Activated B cell treated with CpG ODN at 0.5 μM for 24 hours (primary cell): ENCODE data around the gene COL3A1. TPM values are rescaled to one million over a fixed set of nuclear protein-coding genes. Genes with fewer than 3 reads are reported as not detected.

Experiments
- ATAC-seq: fragments of 200-7000 bp; cut with Tn5 transposase; one replicate; pipeline ENCODE4 v1.10.0; 2021; ENCODE audit warnings: low read depth, mild to moderate bottlenecking, moderate library complexity
- CTCF ChIA-PET: fragments of 350-600 bp; sonication (Branson Sonifier 250); formaldehyde crosslinking; loops from one replicate; lab custom pipeline; 2021; ENCODE audit warnings: antibody characterized with exemption; lab: Charles Lee
- POLR2A ChIA-PET: fragments of 350-600 bp; sonication (Branson Sonifier 250); formaldehyde crosslinking; loops from one replicate; lab custom pipeline; 2021; ENCODE audit warnings: antibody characterized with exemption; lab: Charles Lee
- DNase-seq: peaks from one replicate; pipeline ENCODE4 v3.0.0; 2022
- H3K27ac Mint-ChIP-seq: one replicate; pipeline ENCODE4 v1.8.0; 2020; ENCODE audit warnings: mixed read lengths
- H3K27me3 Mint-ChIP-seq: one replicate; pipeline ENCODE4 v1.8.0; 2021; ENCODE audit warnings: mixed read lengths
- H3K36me3 Mint-ChIP-seq: one replicate; pipeline ENCODE4 v1.8.0; 2021; ENCODE audit warnings: low read depth, mixed read lengths
- H3K4me1 Mint-ChIP-seq: one replicate; pipeline ENCODE4 v1.8.0; 2021; ENCODE audit warnings: mixed read lengths
- H3K4me3 Mint-ChIP-seq: one replicate; pipeline ENCODE4 v1.8.0; 2020; ENCODE audit warnings: mild to moderate bottlenecking, mixed read lengths
- H3K9me3 Mint-ChIP-seq: one replicate; pipeline ENCODE4 v1.8.0; 2020; ENCODE audit warnings: mixed read lengths
- intact Hi-C: fragments of 100-400 bp; cut with micrococcal nuclease; formaldehyde crosslinking; loops from one replicate; pipeline ENCODE4 v1.15.1; 2024
- total RNA-seq: library from RNA; stranded (reverse); gene quantifications from 2 replicates; pipeline ENCODE4 v1.2.3, GENCODE V29; 2022
- TF ChIP-seq, protein P1 (sequence below): fragments of 200-600 bp; IDR thresholded peaks from one replicate; pipeline ENCODE4 v1.8.0; 2022; ENCODE audit warnings: antibody characterized with exemption, mild to moderate bottlenecking

Gene COL3A1
- total RNA-seq: not detected in 2 replicates

DNA sequence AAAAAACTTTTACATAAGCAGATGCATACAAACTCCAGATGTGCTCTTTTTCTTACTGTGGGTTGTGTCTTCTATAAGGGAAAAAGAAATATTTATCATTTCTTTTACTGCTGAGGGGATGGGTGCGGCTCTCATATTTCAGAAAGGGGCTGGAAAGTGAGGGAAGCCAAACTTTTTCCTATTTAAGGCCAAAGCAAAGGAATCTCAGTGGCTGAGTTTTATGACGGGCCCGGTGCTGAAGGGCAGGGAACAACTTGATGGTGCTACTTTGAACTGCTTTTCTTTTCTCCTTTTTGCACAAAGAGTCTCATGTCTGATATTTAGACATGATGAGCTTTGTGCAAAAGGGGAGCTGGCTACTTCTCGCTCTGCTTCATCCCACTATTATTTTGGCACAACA, at the start of gene COL3A1:
COL3A1 (plus strand) TSS at position 210 of the 400 bp plus-strand sequence; CDS start at position 327, 117 bp downstream.
- ChIA-PET POLR2A (no interaction called here), CTCF (no interaction called here)
- H3K27me3 Mint-ChIP-seq: no peaks in the 10 kb centered on the region
- intact Hi-C loops: no loop called here
- H3K4me1 Mint-ChIP-seq: no peaks in the 10 kb centered on the region
- no peak within 1 kb of the TSS for H3K4me3 Mint-ChIP-seq
- no peaks in the 10 kb centered on the region for H3K9me3 Mint-ChIP-seq
- TF ChIP-seq, protein P1, sequence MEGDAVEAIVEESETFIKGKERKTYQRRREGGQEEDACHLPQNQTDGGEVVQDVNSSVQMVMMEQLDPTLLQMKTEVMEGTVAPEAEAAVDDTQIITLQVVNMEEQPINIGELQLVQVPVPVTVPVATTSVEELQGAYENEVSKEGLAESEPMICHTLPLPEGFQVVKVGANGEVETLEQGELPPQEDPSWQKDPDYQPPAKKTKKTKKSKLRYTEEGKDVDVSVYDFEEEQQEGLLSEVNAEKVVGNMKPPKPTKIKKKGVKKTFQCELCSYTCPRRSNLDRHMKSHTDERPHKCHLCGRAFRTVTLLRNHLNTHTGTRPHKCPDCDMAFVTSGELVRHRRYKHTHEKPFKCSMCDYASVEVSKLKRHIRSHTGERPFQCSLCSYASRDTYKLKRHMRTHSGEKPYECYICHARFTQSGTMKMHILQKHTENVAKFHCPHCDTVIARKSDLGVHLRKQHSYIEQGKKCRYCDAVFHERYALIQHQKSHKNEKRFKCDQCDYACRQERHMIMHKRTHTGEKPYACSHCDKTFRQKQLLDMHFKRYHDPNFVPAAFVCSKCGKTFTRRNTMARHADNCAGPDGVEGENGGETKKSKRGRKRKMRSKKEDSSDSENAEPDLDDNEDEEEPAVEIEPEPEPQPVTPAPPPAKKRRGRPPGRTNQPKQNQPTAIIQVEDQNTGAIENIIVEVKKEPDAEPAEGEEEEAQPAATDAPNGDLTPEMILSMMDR: no peak
- no peak within 1 kb of the TSS for H3K27ac Mint-ChIP-seq
- no peak for ATAC-seq
- no peaks in the 10 kb centered on the region for H3K36me3 Mint-ChIP-seq
- DNase-seq: no peak

DNA sequence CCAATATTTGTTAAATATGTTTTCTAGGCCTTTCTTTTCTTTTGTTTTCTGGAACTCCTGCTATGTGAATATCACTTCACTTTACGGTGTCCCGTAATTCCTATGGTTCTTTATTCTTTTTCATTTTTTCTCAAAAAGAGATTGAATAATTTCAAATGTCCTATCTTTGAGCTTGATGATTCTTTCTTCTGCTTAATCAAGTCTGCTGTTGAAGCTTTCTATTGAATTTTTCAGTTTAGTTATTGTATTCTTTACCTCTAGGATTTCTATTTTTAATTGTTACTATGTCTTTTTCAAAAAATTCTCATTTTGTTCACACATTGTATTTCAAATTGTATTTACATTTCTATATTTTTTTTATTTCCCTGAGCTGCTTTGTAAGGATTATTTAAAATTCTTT, 45.5 kb upstream of the COL3A1 start:
- CTCF ChIA-PET: no interaction called here

DNA sequence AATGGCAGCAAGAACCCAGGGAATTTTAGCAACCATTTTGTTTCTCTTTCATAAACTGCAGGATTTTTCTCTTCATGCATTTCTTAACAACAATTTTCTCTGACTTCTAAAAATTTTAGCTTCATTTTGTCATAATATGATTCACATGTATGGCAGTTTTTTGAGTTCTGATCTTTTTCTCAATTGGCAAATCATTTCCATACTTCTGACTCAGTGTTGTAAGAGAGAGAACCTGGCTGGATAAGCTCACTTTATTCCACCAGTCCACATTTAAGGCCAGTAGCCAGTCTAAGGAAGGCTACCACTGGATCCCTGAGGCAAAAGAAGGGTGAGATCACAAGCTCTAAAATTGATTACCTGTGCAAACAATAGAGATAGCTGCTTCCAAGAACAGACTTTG, 42.8 kb upstream of the COL3A1 start:
- H3K4me1 Mint-ChIP-seq: no peaks in the 10 kb centered on the region
- TF ChIP-seq, protein P1: no peak
- no peak overlapping the region for H3K27ac Mint-ChIP-seq
- no peak overlapping the region for H3K4me3 Mint-ChIP-seq
- intact Hi-C loops: no loop called here
- no peak for DNase-seq
- ChIA-PET POLR2A (no interaction called here), CTCF (no interaction called here)
- no peaks in the 10 kb centered on the region for H3K36me3 Mint-ChIP-seq
- H3K27me3 Mint-ChIP-seq: no peaks in the 10 kb centered on the region
- peaks cover 25% of the 10 kb centered on the region for H3K9me3 Mint-ChIP-seq
- no peak for ATAC-seq

More for the DNA sequence above, 45.5 kb upstream of the COL3A1 start:
- intact Hi-C loops: no loop called here
- no peak for DNase-seq
- H3K27ac Mint-ChIP-seq: no peak overlapping the region
- H3K27me3 Mint-ChIP-seq: no peaks in the 10 kb centered on the region
- POLR2A ChIA-PET: no interaction called here
- TF ChIP-seq, protein P1: no peak
- peaks cover 30% of the 10 kb centered on the region for H3K9me3 Mint-ChIP-seq
- H3K4me3 Mint-ChIP-seq: no peak overlapping the region
- no peaks in the 10 kb centered on the region for H3K36me3 Mint-ChIP-seq
- H3K4me1 Mint-ChIP-seq: no peaks in the 10 kb centered on the region
- ATAC-seq: no peak

DNA sequence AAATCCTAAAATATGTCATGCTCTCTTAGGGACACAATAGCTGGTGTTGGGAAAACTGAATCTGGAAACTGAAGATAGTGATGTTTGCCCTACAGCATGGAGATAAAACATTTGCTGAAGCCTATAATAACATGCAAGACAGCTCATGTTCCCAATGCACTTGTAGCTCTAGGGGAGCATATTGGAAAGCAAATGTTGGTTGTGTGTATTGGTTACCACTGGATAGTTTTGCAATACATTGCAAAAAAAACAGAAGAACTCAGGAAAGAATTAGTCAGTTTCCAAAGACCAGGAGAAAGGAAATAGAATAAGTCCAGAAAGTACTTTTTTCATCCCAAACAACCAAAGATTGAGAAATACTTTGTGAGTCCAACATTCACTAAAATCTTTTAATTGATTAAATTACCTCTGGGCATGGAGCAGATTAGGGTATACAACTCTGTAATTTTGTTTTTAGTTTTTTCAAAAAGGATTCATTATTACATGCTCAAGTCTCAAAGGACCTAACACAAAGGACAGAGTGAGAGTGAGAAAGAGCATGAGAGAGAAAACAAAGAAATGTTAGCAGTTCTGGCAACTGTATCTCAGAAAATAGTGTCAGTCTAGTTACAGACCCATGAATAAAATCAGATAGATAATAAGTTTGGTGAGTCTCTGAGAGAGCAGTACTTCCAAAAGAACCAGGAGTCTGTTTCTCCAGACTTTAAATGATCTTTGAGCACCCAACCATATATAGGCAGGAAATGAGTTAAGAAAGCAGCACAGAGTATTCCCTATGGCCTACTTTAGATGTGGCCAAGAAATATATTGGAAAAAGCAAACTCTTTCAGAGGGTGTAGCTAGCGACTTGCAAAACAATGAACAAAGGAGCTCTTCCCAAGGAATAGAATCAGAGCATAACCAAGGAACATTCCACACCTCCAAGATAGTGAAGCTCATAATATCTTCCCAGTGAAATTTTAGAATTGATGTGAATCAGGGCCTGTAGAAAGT, 36.6 kb upstream of the COL3A1 start:
- Mint-ChIP-seq H3K27me3 (no peaks in the 10 kb centered on the region), H3K4me3 (no peak overlapping the region), H3K36me3 (no peaks in the 10 kb centered on the region), H3K9me3 (no peaks in the 10 kb centered on the region), H3K27ac (no peak overlapping the region), H3K4me1 (no peaks in the 10 kb centered on the region)
- ChIA-PET CTCF (no interaction called here), POLR2A (no interaction called here)
- intact Hi-C loops: no loop called here
- no peak for ATAC-seq
- TF ChIP-seq, protein P1: no peak
- no peak for DNase-seq

DNA sequence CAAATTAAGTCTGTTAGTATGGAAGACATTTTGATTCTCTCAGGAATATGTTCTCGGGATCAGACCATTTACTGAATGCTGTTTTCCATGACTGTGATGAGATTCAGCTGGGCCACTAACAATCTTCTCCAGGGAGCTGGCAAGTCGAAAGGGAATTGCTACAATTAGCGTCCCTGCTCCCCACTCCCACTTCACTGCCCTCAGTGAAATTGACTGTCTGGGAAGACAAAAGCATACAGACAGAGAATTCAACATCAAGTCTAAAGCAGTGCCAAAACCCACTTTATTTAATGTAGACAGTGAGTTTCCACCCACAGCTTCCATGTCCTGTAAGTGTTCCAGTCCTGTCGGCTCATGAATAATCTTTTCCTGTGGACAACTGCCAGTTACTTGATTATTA, 34.0 kb upstream of the COL3A1 start:
- ChIA-PET CTCF (no interaction called here), POLR2A (no interaction called here)
- intact Hi-C loops: no loop called here
- Mint-ChIP-seq H3K4me1 (no peaks in the 10 kb centered on the region), H3K36me3 (no peaks in the 10 kb centered on the region), H3K27me3 (no peaks in the 10 kb centered on the region), H3K27ac (no peak overlapping the region), H3K9me3 (no peaks in the 10 kb centered on the region), H3K4me3 (no peak overlapping the region)
- no peak for ATAC-seq
- DNase-seq: no peak
- TF ChIP-seq, protein P1: no peak
